Gastrocnemius medialis (tissue), 4 donors: ENCODE results near the gene SPO11.
"Not testable (repeated sequence)": the region's sequence is repeated elsewhere in the genome, so short reads cannot be mapped to it uniquely, and the experiment has no call there.

Experiments used
- CTCF ChIP-seq, 5 experiments: fragments of 450-650 bp in 3 of 5; fragments of 200-600 bp in 2 of 5; sonication (generic) in 2 of 5; IDR thresholded peaks in 4 of 5; conservative IDR thresholded peaks in 1 of 5; 1 replicate in 4 of 5; 2 replicates in 1 of 5; pipeline ENCODE4 v1.5.1; 2016 to 2019; ENCODE audit warnings: antibody characterized with exemption in 5 of 5, mild to moderate bottlenecking in 3 of 5, moderate library complexity in 3 of 5
- POLR2A ChIP-seq, 2 donors: fragments of 450-650 bp; IDR thresholded peaks; one replicate each; pipeline ENCODE4 v1.6.1; 2017; ENCODE audit warnings: antibody characterized with exemption in 2 of 2, mild to moderate bottlenecking in 2 of 2, moderate library complexity in 2 of 2

- not testable (repeated sequence) for TF ChIP-seq POLR2A (IDR thresholded peaks at IDR 0.05); CTCF (IDR thresholded peaks at IDR 0.05 in 4 of 5, conservative IDR thresholded peaks at IDR 0.05 in 1 of 5)
Observed at GRCh38 chr20:57350726-57351041, 21.1 kb downstream of the SPO11 start.
